ENCODE data around the gene PILRA. TPM values are rescaled to one million over a fixed set of nuclear protein-coding genes. Genes with fewer than 3 reads are reported as not detected.

PILRA gene
- total and polyA plus RNA-seq, 10 of the 15 experiments (the other 5 are each of a cell fraction or from before 2014, with no cell fraction given), result 6.6 to 43.3 (median 11.5) TPM

DNA sequence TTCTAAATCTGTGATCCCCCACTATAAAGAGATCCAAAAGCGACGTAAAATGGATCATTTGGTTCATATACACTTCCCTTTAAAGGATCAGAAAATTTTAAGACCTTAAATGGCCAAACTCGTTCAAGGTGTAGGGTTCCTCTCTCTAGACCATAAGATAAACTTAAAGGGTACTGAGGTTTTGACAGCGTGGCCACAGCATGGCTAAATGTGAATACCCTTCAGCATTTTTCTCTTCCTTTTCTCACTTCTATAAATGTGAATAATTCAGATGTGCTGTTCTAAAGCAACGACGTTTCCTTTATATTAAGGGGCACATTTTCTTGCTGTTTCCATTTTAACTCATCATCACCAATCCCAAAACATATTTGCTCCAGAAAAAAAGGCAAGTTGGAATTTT lies 50.0 kb downstream of the PILRA start (continued):
- TF ChIP-seq FOS (IDR thresholded peaks at IDR 0.05; ENCODE audit: borderline replicate concordance, extremely low read depth, insufficient read length), result no peak
- 0 out of 4 replicates have a peak, but pooled peaks of 1 of the 2 experiments have one; percentile 13 for TF ChIP-seq EP300 (IDR thresholded peaks at IDR 0.05; ENCODE audit: borderline replicate concordance in 1 of 2, control insufficient read depth in 1 of 2, low read depth in 2 of 2, low read length in 2 of 2)
- no peak for TF ChIP-seq MEF2A (IDR thresholded peaks at IDR 0.05; ENCODE audit: insufficient read depth, low read depth, low read length)
- no peak for TF ChIP-seq KAT2A (conservative IDR thresholded peaks at IDR 0.05; ENCODE audit: control insufficient read depth, low read depth, low read length)

GRCh38 chr7:100425347-100425746 lies 52.1 kb downstream of the PILRA start:
- BruUV-seq (replicated peaks), result no TSS peak
- TF ChIP-seq, protein P1, sequence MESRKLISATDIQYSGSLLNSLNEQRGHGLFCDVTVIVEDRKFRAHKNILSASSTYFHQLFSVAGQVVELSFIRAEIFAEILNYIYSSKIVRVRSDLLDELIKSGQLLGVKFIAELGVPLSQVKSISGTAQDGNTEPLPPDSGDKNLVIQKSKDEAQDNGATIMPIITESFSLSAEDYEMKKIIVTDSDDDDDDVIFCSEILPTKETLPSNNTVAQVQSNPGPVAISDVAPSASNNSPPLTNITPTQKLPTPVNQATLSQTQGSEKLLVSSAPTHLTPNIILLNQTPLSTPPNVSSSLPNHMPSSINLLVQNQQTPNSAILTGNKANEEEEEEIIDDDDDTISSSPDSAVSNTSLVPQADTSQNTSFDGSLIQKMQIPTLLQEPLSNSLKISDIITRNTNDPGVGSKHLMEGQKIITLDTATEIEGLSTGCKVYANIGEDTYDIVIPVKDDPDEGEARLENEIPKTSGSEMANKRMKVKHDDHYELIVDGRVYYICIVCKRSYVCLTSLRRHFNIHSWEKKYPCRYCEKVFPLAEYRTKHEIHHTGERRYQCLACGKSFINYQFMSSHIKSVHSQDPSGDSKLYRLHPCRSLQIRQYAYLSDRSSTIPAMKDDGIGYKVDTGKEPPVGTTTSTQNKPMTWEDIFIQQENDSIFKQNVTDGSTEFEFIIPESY (IDR thresholded peaks at IDR 0.05), result no peak
- no peak for TF ChIP-seq SRF (IDR thresholded peaks at IDR 0.05; ENCODE audit: low read depth in 2 of 2, low read length in 2 of 2)
- no peak for TF ChIP-seq PAX5 (IDR thresholded peaks at IDR 0.05; ENCODE audit: borderline replicate concordance, low read depth, low read length)
- TF ChIP-seq ZZZ3 (IDR thresholded peaks at IDR 0.05; ENCODE audit: control insufficient read depth, insufficient read length, low read depth), result no peak
- TF ChIP-seq, protein P2, sequence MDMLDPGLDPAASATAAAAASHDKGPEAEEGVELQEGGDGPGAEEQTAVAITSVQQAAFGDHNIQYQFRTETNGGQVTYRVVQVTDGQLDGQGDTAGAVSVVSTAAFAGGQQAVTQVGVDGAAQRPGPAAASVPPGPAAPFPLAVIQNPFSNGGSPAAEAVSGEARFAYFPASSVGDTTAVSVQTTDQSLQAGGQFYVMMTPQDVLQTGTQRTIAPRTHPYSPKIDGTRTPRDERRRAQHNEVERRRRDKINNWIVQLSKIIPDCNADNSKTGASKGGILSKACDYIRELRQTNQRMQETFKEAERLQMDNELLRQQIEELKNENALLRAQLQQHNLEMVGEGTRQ (IDR thresholded peaks at IDR 0.05; ENCODE audit: borderline replicate concordance, low read depth, low read length), result no peak
- TF ChIP-seq FOXM1 (IDR thresholded peaks at IDR 0.05; ENCODE audit: low read depth, low read length), result no peak
- TF ChIP-seq ETV6 (conservative IDR thresholded peaks at IDR 0.05 in 1 of 2, IDR thresholded peaks at IDR 0.05 in 1 of 2; ENCODE audit: borderline replicate concordance in 1 of 2, low read depth in 1 of 2), result no peak
- no peak for TF ChIP-seq TCF12 (IDR thresholded peaks at IDR 0.05; ENCODE audit: low read depth, low read length)
- no peak for TF ChIP-seq STAT1 (conservative IDR thresholded peaks at IDR 0.05)
- TF ChIP-seq MEF2A (IDR thresholded peaks at IDR 0.05; ENCODE audit: insufficient read depth, low read depth, low read length), result no peak
- TF ChIP-seq NR2C1 (IDR thresholded peaks at IDR 0.05), result no peak
- no peak for TF ChIP-seq EGR1 (IDR thresholded peaks at IDR 0.05; ENCODE audit: borderline replicate concordance in 1 of 2, low read depth in 2 of 2, low read length in 2 of 2)
- no peak for TF ChIP-seq CREM (IDR thresholded peaks at IDR 0.05; ENCODE audit: low read depth)
- TF ChIP-seq CHD4 (IDR thresholded peaks at IDR 0.05), result no peak

More at GRCh38 chr7:100425347-100425746, 52.1 kb downstream of the PILRA start:
- Histone ChIP-seq H3K4me1 (ENCODE audit: control insufficient read depth, insufficient read depth, low read length) (peaks cover 13% of the 10 kb centered on the region), H3K4me3 (no peak overlapping the region), H3K9ac (ENCODE audit: control insufficient read depth, insufficient read depth, low read length) (no peak overlapping the region), H3K27me3 (replicated peaks in 1 of 2; ENCODE audit: control insufficient read depth in 2 of 2, insufficient read depth in 2 of 2, low read length in 1 of 2) (no peaks in the 10 kb centered on the region), H3K9me3 (replicated peaks; ENCODE audit: control insufficient read depth, insufficient read depth, low read length) (no peaks in the 10 kb centered on the region), H3K36me3 (ENCODE audit: control insufficient read depth in 2 of 2, insufficient read depth in 2 of 2, low read length in 1 of 2) (no peaks in the 10 kb centered on the region), H4K20me1 (ENCODE audit: control insufficient read depth, insufficient read depth) (no peaks in the 10 kb centered on the region), H2AFZ (ENCODE audit: control insufficient read depth, low read depth, low read length) (no peak overlapping the region), H3K27ac (ENCODE audit: control insufficient read depth, insufficient read depth) (no peak overlapping the region), H3K4me2 (ENCODE audit: control insufficient read depth, insufficient read depth) (no peak overlapping the region), H3K79me2 (ENCODE audit: control insufficient read depth, insufficient read depth, low read length) (peaks cover 11% of the 10 kb centered on the region)
- WGBS (ENCODE audit: insufficient coverage, insufficient replicate concordance, low lambda C conversion rate, missing lambda C conversion rate), result 100% methylated on average over 1 of the region's 1 CpG
- intact Hi-C loops (cut with micrococcal nuclease; ENCODE audit: unreplicated experiment) (no loop called here), in situ Hi-C loops (cut with MboI) (no loop called here)
- ChIA-PET RAD21 (ENCODE audit: unreplicated experiment) (interaction anchor here (0.8 to 1.0 kb wide), 2 partner anchors 18 to 49 kb away, joined by 3 to 4 read pairs; no protein-coding TSS in a partner anchor), CTCF (interaction anchor here (1.1 to 1.7 kb wide), 4 partner anchors 18 to 56 kb away, joined by 3 to 7 read pairs (median 4); no protein-coding TSS in a partner anchor), SMC1A (ENCODE audit: uncharacterized antibody, unreplicated experiment) (interaction anchor here (1.0 to 2.5 kb wide), 3 partner anchors 9 to 51 kb away, joined by 3 to 12 read pairs (median 4); no protein-coding TSS in a partner anchor), POLR2A (interaction anchor here (1.7 to 1.8 kb wide), 3 partner anchors 9 to 18 kb away, joined by 5 to 7 read pairs (median 5); partner anchors contain the start of gene PPP1R35)
- FAIRE-seq, result no peak
- no peak for ATAC-seq
- no peak for DNase-seq (ENCODE audit: low read depth, low spot score)
